Esophagus squamous epithelium (tissue), 4 donors: Measurements from ENCODE around the gene C17orf50.

Experiments
- POLR2A ChIP-seq, 4 donors: fragments of 450-650 bp; IDR thresholded peaks; one replicate each; pipeline ENCODE4 v1.6.1; 2017; ENCODE audit warnings: antibody characterized with exemption in 4 of 4, mild to moderate bottlenecking in 4 of 4, moderate library complexity in 3 of 4
- TF ChIP-seq, protein P1 (sequence below), 6 experiments: fragments of 450-650 bp in 4 of 6; fragments of 200-600 bp in 2 of 6; sonication (generic) in 2 of 6; IDR thresholded peaks; one replicate each; pipeline ENCODE4 v1.5.1; 2016 to 2019; ENCODE audit warnings: antibody characterized with exemption in 6 of 6, mild to moderate bottlenecking in 4 of 6, moderate library complexity in 4 of 6

DNA sequence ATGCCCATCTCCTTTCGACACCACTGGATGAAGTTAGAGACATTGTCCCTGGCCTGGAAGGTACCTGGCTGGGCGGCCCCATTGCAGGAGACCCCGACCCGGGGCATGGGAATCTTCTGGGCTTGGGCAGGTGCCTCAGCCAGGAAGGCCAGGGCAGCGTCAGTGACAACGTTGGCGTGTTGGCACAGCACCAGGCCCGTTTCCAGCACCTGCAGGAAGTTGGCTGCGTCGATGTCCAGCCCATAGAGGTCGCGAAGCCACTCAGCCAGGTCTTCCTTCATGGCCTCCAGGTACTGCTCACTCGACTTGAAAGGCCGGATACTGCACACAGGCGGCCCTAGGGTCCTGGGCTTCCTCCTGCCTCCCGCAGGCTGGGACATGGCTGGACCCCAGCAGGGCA is 8.2 kb upstream of the C17orf50 start:
- TF ChIP-seq, protein P1, sequence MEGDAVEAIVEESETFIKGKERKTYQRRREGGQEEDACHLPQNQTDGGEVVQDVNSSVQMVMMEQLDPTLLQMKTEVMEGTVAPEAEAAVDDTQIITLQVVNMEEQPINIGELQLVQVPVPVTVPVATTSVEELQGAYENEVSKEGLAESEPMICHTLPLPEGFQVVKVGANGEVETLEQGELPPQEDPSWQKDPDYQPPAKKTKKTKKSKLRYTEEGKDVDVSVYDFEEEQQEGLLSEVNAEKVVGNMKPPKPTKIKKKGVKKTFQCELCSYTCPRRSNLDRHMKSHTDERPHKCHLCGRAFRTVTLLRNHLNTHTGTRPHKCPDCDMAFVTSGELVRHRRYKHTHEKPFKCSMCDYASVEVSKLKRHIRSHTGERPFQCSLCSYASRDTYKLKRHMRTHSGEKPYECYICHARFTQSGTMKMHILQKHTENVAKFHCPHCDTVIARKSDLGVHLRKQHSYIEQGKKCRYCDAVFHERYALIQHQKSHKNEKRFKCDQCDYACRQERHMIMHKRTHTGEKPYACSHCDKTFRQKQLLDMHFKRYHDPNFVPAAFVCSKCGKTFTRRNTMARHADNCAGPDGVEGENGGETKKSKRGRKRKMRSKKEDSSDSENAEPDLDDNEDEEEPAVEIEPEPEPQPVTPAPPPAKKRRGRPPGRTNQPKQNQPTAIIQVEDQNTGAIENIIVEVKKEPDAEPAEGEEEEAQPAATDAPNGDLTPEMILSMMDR (IDR thresholded peaks at IDR 0.05), result no peak
- no peak for TF ChIP-seq POLR2A (IDR thresholded peaks at IDR 0.05)
